DMS114 treated with DMSO at 0.1 percent for 48 hours (cell line): Measurements from ENCODE around the gene SEC22A.

ENCODE experiments used
- DNase-seq: peaks from one replicate; lab custom pipeline; 2025; ENCODE audit not compliant: unreplicated experiment; lab: John Stamatoyannopoulos, UW

The SEC22A gene, protein sequence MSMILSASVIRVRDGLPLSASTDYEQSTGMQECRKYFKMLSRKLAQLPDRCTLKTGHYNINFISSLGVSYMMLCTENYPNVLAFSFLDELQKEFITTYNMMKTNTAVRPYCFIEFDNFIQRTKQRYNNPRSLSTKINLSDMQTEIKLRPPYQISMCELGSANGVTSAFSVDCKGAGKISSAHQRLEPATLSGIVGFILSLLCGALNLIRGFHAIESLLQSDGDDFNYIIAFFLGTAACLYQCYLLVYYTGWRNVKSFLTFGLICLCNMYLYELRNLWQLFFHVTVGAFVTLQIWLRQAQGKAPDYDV

DNA sequence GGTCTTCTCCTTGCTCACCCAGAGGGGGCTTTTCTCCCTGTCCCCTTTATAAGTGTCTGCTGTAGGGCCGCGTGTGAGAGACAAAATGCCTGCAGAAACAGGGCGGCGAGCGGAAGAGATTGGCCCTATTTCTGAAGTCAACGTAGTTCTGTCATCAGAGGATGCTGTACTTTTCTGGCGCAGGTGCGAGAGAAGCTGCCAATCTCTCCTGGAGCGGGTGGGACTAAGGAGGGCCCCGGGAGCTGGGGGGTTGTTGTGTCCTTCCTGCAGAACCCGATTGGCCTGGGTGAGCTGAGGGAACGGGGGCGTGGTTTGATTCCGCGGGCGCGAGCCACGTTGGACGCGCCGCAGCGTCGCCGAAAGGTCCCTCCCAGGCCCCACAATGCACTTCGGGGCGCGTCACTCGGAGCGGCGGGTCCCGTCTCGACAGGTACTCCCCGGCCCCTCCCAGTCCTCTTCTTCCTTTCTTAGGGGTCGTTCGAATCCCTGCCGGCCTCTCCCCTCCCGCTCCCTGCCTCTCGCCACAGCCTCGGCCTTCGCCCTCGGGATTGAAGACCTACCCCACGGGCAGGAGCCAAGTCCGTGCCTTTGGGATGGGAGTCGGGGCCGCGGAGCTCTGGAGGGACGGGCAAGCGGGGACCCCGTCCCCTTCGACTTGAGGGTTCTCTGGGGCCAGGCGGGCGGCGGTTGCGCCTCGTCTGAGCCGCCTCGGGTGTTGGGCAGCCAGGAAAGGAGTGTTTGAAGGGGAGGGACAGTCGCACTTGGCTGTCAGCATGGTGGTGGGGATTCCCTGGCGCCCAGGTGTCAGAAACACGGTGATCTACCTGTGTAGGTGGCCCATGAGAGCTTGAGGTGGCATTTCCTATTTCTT, at the start of gene SEC22A:
Gene SEC22A, plus strand, starts transcription at position 387 of the 871 bp plus-strand sequence. CDS start 7,275 bp downstream, outside the sequence.
- DNase-seq: peak; percentile 90

DNA sequence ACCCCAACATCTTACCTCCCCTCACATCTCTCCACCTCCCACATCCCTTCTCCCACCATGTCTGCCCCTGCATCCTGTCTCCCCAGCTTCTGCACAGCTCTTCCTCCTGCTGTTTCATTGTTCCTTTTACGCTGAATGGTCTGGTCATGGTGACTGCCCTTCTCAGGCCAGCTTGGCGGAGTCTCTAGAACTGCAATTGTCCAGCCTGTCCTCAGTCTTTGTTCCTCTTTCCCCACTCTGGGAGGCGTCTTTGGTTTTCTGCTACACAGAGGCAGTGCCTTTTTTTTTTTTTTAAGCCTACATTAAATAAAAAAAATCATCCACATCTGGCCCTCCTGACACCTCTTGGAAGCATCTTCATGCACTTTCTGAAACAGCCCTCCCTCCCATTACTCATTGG, 49.1 kb upstream of the SEC22A start:
- DNase-seq: no peak

DNA sequence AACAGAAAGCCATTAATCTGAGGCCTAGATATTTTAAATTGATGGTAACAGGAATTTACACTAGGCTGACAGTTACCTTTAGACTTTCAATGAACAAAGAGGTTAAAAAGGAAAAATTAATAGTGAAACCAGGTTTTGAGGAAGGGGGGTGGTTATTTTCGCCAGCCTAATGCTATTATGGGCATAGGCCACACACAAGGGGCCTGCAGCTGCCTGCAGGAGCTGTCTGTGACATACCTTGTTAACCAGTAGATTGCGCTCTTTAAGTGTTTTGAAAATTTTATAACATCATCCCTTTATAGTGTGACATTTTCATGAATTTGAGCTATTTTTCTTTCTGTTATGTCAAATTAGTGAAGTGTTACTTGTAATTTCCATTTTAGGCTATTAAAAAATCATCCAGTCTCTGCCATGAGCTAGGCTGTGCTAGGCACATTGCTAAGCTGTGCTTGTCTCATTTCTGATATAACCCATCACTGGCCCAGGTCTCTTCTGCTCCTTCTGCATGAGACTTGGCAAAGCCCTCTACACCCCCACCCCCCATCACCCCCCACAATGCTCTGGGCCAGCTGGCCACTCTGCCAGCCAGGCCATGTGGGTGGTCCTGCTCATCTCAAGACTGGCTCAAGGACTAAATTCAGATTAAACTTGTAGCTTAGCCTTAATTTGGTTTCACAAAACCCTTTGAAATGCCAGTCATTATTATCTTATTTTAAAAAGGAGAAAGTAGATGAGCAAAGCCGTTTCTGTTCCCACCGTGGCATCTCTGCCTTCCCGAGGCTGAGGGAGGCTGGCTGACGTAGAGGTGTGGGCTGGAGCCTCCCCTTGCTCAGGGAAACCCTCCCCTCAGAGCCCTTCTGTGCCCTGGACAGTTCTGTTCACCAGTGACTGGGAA, 48.4 kb upstream of the SEC22A start:
- DNase-seq: no peak

DNA sequence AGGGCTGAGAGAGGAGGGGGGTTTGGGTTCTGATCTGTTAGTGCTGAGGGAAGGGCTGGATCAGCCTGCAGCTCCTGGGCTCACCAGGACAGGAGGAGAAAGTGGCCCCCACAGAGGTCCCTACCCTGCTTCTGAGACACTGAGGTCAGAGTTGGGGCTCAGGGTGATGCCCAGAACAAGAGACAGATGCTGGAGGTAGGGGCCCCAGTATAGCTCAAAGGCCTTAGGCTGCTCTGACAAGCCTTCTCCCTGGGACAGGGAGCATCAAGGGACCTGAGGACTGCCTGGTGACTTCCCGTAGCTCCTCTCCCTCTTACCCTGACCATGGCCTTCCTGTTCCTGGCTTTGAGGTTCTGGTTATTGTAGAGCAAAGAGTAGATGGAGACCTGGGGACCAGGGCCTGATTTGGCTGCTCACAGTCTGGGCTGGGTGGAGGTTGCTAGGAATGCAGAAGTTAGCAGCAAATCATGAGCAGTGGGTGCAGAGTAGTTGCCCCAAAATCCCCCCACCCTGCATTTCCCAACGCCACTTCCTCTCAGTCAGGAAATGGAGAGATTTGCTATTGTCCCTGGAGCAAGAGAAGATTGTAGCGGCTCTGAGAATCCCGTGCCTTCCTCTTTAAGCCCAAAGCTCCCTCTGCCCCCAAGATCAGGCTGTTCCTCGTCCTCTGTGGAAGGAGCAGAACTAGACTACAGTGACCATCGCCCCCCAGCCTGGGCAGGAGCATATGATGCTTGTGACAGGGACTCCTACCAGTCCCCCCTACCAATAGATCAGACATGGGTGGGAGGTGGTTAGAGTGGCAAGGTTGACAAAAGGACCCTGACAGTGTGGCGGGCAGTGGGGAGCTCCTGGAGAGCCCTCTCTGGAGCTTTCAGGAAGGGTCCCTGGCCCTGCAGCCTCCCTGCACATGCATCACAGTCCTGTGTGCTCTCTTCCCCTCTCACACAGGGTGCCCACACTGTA, 47.4 kb upstream of the SEC22A start:
- DNase-seq: no peak

DNA sequence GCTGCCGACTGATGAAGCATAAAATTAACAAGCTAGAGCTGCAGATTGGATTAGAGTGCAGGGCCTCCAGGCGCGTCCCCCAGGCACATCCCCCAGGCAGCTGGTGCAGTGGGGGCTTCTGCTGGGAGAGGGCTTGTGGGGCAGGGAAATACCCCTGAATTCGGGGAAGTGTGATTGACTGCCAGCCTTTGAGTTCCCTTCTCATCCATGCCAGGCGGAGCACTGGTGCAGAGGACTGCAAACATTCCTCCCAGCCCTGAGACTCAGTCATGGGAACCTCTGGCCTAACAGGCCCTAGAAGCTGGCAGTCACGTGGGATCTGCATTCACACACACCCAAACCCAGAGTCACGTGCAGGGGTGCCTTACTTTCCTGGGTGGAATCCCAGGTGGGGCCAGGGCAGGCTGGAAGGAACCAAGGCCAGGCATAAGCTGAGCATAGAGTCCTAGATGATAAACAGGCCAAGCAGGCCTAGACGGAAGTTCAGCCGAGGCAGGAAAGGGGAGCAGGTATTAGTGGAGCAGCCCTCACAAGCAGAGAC, 46.2 kb upstream of the SEC22A start:
- no peak for DNase-seq

DNA sequence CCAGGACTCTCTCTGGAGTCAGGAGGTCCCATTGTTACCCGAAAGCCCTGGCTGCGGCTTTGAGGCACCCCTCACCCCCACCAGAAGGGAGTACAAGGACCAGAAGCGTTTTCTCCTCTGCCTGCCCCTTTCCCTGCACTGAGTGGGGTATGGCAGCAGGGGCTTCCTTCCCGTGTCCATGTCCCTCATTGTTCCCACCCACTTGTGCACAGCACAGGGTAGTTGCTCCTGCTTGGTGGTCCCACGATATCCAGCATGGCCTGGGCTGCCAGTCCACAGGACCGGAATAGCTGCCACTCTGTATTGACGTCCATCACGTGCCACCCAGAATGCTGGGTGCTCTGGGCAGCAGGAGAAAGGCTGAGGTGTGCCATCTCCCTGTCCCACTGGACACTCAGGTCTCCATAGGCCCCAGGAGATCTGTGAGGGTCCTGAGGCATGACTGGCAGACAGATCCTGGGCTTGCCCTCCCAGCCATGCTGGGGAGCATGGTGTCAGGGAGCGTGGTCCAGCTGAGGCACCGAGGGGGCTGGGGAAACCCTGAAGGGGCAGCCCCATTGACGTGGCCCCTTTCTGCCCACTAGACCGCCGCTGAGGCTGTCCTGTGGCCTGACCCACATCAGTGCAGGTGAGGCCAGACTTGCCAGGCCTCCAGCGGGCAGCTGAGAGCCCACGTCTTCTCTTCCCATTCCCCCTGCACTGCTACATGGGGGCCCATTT, 45.3 kb upstream of the SEC22A start:
- no peak for DNase-seq

DNA sequence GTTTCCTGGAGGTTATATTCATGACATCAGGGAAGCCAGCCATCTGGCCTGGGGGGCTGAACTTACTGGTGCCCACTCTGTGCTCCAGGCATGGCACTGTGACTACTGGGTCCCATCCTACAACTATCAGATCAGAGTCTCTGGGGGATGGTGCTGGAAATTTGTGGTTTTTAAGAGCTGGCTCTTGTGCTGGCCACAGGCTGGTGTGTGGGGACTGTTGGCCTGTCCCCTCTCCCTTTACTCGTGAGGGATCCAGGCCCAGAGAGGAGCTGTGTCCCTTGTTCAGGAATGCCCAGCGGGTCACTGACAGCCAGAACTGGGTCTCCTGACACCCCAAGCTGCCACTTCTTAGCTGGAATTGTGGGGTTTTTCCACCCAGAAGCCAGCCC, 44.5 kb upstream of the SEC22A start:
- no peak for DNase-seq

DNA sequence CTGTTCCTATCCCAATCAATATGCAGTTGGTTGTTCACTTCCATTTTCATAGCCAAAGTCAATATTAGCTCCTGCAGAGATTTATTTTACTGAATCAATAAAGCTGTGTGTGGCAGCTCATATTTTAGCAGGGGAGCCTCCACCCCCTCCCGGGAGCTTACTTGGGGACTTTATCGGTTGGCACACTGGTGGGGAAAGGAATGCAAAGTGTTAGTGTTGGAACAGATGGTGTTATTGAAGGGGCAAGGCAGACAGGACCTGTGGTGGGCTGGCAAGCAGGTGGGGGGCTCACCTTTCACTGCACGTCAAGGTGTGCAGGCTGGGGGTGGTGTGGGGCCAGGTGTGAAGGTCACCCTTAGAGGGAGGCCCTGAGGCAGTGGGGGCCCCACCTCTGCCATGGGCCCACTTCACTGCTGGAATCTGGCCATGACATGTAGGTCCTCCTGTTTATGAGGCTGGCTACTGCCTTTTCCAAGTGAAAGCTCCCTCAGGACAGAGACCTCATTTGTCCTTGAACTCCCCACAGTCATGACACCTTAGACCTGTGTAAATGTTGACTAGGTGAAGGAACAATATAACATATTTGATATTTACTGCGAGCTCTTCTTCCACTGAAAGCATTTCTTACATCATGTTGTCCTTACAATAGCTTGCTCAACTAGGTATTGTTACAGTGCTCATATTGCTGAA, 44.0 kb upstream of the SEC22A start:
- no peak for DNase-seq

DNA sequence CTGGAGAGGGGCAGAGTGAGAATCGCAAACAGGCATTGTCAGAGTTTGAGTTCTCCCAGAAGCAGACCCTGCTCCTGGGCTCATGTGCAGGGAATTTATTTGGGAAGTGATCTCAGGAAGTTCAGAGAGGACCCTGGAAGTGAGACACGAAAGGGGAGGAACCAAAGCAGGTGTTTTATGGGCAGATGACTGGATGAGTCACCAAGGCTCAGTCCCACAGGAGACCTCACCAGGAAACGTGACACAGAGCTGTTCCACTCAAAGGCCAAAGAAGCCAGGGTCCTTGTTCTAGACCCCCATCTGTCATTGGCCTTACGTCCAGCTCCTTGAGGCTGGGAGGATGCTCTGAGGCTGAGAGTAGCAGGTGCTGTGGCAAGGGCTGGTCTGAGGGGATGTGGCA, 43.4 kb upstream of the SEC22A start:
- no peak for DNase-seq

DNA sequence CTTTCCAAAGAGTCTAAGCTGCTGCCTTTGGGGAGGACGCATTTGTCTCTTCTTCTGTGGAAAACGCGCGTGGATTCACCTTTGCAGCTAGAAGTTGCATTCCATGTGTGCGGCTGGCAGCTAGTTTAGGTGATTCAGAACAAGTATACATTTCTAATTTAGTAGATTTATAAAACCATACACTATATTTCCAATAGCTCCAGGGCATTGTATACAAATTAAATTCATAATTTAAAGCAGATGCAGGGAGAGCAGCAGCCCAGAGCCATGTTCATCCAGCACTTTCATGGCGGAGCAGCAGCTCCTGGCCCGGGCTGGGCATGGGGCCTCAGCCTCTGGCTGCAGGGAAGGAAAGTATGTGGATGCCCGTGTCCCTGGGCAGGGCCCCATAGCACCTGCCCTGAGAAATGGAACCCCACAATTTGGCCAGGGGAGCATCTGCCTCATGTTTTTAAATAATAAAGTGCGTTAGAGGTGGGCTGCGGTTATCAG, 42.8 kb upstream of the SEC22A start:
- no peak for DNase-seq

DNA sequence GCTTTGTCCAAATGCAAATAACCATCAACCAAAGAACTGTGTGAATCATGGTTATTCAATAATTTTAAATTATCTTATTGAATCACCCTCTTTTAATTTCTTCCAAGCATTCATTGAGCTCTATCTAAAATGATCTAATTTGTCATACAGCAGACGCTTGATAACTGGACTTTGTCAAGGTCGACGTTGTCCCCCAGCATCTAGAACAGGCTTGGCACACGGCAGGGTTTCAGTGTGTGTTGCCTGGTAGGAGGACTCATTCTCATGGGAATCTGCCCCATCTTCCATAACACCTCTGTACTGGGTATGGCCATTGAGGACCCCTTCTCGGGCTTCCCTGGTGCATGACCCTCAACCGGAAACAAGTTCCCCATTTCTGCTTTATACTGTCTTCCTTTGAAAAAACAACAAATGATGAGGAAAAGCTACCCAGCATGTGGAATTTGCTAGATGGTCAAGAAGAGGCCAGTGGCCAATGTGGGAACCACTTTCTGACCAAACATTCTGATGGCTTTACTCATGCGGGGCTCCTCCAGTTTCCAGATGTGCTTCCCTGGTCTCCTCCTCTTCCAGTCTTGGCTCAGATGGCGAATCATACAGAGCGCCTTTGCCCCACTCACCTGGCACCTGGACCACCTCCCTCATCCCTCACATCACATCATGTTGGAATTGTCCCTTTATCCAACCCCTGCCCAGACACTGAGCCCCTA, 41.7 kb upstream of the SEC22A start:
- DNase-seq: no peak

DNA sequence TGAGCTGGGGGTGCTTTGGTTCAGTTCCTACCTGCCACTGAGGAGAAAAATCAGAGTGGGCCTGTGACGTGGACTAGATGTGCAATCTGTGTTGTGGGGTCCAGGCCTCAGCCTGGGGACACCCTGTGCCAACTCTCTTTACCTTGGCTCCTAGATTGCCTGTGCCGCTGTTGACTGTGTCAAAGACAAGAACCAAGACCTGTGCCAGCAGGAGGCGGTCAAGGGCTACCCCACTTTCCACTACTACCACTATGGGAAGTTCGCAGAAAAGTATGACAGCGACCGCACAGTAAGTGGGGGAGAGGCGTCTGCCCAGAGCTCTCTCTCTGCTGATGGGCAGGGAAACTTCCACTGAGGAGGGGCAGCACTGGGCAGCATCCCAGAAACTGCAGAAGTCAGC, 40.6 kb upstream of the SEC22A start:
- no peak for DNase-seq

DNA sequence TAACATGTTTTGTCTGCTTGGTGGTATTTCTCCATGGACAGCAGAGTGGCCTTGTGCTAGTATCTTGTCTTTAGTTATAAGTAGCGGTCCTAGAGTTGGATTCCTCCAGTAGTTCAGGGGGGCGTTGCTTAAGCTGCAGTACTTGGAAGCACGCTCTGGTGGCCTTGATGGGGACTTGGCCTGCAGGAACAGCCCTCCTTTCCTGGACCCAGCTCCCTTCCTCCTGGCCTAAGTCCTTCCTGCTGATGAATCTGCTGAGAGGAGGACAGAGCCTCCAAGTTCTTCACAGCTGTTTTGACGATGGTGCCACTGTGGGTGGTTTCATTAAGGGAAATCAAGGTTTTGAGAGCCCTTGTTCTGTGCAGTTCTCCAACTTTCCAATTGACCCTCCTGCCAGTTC, 38.6 kb upstream of the SEC22A start:
- no peak for DNase-seq

DNA sequence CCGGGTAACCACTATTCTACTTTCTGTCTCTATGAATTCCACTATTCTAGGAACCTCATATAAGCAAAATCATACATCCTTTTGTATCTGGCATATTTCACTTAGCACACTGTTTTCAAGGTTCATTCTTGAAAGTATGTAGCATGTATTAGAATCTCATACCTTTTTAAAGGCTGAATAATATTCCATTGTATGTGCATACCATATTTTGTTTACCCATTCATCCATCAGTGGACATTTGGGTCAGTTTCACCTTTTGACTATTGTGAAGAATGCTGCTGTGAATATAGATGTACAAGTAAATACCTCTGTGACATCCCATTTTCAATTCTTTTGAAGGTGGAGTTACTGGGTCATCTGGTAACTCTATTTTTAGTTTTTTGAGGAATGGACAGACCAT, 36.6 kb upstream of the SEC22A start:
- no peak for DNase-seq

DNA sequence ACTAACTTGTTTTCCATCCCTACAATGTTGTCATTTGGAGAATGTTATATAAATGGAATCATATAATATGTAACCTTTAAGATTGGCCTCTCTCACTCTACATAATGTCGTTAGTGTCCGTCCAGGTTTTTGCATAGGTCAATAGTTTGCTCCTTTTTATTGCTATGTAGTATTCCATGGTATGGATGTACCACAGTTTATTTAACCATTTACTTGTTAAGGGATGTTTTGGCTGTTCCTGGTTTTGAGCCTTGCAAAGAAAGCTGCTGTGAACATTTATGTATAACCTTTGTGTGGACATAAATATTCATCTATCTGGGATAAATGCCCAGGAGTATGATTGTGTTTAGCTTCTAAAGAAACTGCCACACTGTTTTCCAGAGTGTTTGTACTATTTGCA, 34.1 kb upstream of the SEC22A start:
- no peak for DNase-seq

DNA sequence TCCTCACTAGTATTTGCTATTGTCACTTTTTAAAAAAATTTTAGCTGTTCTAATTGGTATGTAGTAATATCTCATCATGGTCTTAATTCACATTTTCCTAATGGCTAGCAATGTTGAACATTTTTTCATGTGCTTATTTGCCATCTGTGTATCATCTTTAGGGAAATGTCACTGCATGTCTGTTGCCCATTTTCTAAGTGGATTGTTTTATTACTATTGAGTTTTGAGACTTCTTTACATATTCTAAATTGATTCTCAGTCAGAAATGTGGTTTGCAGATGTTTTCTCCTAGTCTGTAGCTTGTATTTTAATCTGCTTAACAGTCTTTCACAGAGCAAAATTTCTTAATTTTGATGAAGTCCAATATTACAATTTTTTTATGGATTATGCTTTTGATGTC, 33.6 kb upstream of the SEC22A start:
- DNase-seq: no peak

DNA sequence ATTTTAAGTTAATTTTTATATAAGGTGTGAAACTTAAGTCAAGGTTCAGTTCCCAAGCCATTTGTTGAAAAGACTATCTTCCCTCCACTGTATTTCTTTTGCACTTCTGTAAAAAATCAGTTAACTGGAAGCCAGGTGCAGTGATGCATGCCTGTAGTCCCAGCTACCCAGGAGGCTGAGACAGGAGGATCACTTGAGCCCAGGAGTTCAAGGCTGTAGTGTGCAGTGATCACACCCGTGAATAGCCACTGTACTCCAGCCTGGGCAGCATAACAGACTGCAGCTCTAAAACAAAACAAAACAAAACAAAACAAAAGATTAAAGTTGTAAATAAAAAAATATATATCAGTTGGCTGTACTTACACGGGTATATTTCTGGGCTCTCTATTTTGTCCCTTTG, 33.1 kb upstream of the SEC22A start:
- no peak for DNase-seq

DNA sequence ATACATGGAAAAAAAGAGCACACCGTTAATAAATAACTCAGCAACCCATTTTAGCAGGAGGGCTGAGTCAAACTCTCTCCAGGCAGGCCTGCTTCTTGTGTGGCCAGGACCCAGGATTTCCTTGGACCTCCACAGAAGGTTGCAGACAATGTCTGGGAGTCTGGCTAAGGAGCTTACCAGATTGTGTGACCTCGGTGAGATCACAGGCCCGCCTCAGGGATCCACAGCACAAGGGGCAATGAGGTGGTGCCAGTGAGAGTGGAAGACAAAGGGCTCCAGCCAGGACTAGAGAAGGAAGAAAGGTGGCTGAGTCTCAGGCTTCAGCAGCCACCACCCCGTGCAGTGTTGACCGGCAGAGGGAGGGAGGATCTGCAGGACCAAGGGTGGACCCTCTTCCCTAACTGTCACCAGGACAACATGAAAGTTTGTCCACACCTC, 32.2 kb upstream of the SEC22A start:
- DNase-seq: no peak
